HG02571 (cell line): ENCODE measurements around the gene PTPRM.

Experiments used
- ATAC-seq: cut with Tn5 transposase; IDR thresholded peaks from one replicate; pipeline ENCODE4 v1.9.1; 2021; ENCODE audit warnings: mild to moderate bottlenecking, moderate library complexity; ENCODE audit not compliant: unreplicated experiment

The PTPRM gene

GRCh38 chr18:8401606-8402005 lies 834.5 kb downstream of the PTPRM start:
- no peak for ATAC-seq

GRCh38 chr18:8402237-8402636 lies 835.1 kb downstream of the PTPRM start:
- ATAC-seq, result no peak

DNA sequence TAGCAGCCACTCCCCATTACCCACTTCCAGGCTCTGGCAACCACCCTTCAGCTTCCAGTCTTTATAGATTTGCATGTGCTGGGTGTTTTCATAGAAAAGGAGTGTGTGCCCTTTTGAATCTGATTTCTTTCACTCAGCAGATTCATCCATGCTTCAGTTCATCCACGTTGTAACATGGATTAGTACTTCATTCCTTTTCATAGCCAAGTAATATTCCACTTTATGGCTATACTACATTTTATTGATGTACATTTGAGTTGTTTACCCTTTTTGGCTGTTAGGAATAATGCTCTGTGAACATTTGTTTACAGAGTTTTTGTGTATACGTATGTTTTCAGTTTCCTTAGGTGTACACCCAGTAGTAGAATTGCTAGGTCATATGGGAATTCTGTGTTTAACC lies 836.6 kb downstream of the PTPRM start:
- ATAC-seq, result no peak

GRCh38 chr18:8406186-8406867 lies 839.2 kb downstream of the PTPRM start:
- no peak for ATAC-seq

GRCh38 chr18:8406868-8407250 lies 839.7 kb downstream of the PTPRM start:
- ATAC-seq, result no peak

GRCh38 chr18:8409151-8409550 lies 842.0 kb downstream of the PTPRM start:
- ATAC-seq, result no peak

GRCh38 chr18:8411492-8411891 lies 844.4 kb downstream of the PTPRM start:
- ATAC-seq, result no peak

DNA sequence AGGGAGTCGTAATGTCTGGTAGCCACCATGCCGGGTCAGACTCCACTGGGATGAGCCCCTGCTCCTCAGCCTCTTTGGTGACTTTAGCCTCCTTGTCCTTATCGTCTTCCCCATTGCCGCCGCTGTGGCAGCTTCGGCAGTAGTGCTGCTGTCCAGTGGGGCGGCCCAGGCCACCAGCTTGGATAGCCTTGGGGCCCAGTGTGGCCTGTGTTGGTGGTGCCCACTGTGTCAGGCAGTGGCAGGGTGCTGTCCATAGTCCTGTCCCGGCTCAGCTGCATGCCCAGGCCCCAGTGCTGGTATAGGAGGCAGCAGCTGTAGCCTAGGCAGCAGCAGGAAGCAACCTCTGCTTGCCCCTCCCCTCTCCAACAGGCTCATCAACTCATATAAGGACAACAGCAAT lies 845.0 kb downstream of the PTPRM start:
- ATAC-seq, result no peak

DNA sequence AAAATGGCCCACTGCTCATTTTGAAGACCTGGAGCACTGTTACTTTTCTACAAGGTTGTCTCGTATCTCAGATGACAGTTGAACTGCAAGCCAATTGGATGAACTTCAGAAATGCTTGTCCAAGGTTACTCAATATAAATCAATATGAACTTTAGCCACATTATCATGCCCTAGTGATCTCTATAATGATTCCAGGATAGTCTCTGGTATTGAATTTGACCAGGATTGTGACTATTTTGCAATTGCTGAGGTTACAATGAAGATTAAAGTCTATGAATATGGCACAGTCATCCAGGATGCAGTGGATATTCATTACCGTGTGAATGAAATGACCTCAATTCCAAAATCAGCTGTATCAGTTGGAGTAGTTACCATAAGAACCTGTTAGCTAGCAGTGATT lies 846.1 kb downstream of the PTPRM start:
- no peak for ATAC-seq

- ATAC-seq, result no peak
Measured at GRCh38 chr18:8413751-8414150, 846.6 kb downstream of the PTPRM start.

- ATAC-seq, result no peak
Measured at GRCh38 chr18:8416212-8417019, 849.3 kb downstream of the PTPRM start.

- no peak for ATAC-seq
Measured at GRCh38 chr18:8422391-8422790, 855.3 kb downstream of the PTPRM start.

DNA sequence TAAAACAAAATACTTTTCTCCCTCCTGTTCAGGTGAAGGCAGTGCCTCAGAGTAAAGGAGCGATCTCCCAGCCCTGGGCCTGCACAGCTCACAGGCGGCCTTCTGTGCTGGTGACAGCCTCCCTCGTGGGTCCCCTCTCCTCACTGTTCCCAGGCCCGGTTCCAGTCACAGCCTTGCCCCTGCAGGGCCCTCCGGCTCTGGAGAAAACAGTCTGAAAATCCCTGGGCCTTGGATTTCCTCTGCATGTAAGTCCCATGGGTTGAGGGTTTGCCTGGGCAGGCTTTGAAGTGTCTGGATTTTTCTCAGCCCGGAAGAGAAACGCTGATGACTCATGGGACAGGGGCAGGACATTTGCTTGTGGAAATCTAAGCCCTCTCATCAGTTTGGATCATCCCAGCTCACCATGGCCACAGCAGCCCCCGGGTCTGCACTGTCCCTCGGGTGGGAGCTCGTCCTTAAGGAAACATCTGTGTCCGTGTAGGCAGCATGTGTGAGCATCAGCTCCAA lies 856.0 kb downstream of the PTPRM start:
- no peak for ATAC-seq

- ATAC-seq, result no peak
Measured at GRCh38 chr18:8424481-8424880, 857.4 kb downstream of the PTPRM start.

- no peak for ATAC-seq
Measured at GRCh38 chr18:8424917-8425725, 858.0 kb downstream of the PTPRM start.

DNA sequence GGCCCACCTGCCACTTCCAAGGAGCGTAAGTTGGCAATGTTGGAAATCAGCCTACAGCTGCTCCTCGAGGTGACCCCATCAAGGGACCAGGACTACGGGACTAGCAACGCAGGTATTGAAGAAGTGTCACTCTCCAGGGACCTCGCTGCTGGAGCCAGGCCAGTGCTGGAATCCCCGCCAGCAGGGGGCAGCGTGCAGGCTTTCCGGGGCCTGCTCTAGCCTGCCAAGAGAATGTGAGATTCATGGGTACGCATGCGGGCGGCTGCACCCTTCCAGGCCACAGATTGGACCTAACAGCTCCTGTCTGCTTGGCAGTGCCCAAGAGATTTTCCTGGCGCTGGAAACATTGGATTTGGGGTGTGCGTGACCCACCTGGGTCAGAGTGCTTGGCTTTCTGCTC lies 859.3 kb downstream of the PTPRM start:
- ATAC-seq, result no peak

GRCh38 chr18:8427339-8427738 lies 860.2 kb downstream of the PTPRM start:
- ATAC-seq, result no peak

GRCh38 chr18:8428951-8429350 lies 861.8 kb downstream of the PTPRM start:
- no peak for ATAC-seq

- ATAC-seq, result no peak
Measured at GRCh38 chr18:8431036-8431435, 863.9 kb downstream of the PTPRM start.

GRCh38 chr18:8433323-8433722 lies 866.2 kb downstream of the PTPRM start:
- no peak for ATAC-seq

DNA sequence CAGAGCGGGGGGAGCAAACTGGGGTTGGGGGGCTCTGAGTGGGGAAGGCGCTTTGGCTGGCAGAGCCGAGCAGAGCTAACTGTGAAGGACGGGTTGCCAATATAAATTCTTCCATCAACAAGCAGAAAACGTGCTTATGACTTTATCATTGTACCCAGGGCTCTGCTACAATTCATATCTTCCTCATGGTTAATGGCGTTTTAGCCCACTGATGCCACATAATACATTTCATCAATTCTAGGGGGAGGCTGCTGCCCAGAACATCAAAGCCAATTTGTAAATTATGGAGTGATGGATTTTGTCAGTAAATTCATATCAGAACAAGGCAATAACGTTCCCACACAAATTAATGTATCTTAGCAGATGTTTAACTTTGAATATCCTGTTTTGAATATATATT lies 866.7 kb downstream of the PTPRM start:
- no peak for ATAC-seq
